ENCODE measurements around the gene ACAD9.
"Not testable (repeated sequence)": the region's sequence is repeated elsewhere in the genome, so short reads cannot be mapped to it uniquely, and the experiment has no call there.

Gene ACAD9

DNA sequence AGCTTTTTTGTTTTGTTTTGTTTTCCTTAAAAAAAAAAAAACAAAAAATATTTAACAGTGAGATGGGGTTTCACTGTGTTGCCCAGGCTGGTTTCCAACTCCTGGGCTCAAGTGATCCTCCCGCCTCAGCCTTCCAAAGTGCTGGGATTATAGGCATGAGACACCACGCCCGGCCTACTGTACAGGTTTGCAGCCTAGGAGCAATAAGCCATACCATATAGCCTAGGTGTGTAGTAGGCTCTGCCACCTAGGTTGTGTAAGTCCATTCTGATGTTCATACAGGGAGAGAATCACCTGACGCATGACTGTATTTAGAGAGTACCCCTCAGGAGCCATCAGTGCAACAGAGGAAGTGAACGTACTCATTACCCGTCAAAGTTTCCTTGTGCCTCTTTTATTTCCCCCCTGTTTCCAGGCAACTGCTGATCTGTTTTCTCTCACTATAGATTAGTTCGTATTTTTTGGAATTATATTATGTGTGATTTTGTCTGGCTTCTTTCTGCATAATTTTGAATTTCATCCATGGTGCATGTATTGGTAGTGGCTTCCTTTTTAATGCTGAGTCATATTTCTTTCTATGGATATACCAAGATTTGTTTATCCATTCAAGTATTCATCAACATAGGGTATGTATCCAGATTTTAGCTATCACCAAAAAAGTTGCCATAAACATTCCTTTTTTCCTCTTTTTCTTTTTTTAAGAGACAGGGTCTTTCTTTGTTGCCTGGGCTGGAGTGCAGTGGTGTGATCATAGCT is 9.9 kb downstream of the ACAD9 start:
- in situ Hi-C loops (cut with MboI; ENCODE audit: low sequenced_read_pairs) = no loop called here

DNA sequence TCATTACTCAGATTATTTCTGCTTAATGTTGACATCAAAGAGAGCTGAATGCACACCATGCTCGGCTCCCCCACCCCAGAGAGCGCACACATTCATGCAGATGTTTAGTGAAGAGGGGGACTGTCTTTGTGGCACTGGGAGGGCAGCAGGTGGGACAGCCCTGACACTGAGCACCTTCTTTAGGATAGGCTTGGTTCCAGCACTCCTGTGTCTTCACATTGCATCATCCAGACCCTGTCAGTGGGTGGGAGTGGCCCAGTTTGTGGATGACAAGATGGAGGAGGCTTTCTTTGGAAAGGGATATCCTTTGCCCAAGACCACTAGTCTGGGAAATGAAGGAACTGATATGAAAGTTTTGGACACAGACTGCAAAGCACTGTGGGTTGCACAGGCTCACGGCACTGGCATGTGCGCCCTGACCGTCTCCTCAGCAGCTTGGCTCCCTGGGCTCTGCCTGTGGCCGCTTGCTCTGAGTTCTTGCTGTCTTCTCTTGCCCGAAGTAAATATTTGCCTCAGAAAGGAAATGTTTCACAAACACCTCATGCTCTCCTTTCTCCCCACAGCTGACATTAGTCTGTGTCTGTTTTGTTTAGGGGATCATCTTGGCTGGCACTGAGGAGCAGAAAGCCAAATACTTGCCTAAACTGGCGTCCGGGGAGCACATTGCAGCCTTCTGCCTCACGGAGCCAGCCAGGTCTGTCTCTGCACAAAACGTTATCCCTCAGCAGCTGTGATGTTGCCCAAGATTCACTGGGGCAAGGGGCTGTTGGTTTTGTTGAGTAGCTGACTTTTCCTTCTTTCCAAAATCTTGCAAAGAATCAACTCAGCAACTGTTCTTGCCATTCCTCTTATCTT is 16.6 kb downstream of the ACAD9 start:
- in situ Hi-C loops (cut with MboI; ENCODE audit: low sequenced_read_pairs) = no loop called here

DNA sequence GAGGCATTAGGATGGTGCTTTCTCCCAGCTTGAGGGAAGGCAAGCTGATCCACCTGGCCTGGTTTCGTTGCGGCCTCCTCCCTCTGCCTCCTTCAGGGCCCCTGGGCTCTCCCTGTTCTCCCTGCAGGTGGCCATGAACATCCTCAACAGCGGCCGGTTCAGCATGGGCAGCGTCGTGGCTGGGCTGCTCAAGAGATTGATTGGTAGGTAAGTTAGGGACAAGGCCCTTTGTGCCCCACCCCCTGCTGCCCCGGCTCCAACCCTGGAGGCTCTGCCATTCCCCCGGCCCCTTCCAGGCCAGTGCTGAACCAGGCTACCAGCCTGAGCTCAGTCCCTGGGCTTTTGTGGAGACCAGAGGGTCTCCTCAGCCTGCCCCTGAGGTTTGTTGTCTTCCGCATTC is 23.0 kb downstream of the ACAD9 start:
- in situ Hi-C loops (cut with MboI; ENCODE audit: low sequenced_read_pairs) = no loop called here

DNA sequence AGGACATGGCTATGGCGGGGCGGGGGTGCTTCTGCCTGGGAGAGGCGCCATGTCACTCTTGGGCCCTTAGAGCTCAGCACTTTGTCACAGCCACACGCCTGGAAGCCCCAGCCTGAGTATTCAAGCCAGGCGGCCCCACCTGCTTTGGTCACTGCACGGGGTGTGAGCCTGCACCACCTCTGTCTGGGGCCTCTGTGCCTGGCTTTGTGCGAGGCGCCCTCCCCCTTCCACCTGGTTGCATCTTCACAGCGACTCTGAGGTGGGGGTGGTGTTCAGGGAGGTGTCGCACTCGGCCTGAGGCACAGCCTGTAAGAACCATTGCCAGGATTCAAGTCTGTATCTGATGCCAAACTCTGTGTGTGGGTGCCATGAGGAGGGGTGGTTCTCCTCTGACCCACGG is 24.1 kb downstream of the ACAD9 start:
- in situ Hi-C loops (cut with MboI; ENCODE audit: low sequenced_read_pairs) = no loop called here

DNA sequence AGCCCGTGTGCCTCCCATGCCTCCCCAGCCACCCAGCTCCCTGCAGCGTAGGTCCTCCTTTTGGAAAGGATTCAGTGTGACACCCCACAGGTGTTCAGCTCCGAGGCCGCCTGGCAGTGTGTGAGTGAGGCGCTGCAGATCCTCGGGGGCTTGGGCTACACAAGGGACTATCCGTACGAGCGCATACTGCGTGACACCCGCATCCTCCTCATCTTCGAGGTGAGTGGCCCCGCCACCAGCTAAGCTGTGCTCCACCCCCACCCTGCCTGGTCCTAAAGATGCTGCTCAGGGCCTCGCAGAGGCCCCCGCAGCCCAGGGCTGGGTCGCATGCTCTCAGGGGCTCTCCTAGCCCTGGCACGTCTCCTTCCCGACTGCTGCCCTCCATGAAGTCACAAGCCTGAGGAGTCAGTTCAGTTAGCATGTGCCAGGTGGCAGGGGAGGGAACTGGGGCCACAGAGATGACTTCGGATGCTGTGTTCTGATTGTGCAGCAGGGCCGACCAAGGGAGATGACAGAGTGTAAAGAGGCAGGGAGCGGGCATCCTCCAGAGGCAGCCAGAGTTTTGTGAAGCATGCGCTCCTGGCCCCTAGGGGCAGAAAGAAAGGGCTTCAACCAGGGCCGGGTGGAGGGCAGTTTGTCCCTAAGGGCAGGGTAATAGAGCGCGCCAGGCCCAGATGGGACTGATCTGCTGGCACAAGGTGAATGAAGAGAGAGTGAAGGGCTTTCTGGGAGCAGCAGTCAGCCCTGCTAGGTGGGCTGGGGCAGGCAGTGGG is 26.8 kb downstream of the ACAD9 start:
- in situ Hi-C loops (cut with MboI; ENCODE audit: low sequenced_read_pairs) = no loop called here

DNA sequence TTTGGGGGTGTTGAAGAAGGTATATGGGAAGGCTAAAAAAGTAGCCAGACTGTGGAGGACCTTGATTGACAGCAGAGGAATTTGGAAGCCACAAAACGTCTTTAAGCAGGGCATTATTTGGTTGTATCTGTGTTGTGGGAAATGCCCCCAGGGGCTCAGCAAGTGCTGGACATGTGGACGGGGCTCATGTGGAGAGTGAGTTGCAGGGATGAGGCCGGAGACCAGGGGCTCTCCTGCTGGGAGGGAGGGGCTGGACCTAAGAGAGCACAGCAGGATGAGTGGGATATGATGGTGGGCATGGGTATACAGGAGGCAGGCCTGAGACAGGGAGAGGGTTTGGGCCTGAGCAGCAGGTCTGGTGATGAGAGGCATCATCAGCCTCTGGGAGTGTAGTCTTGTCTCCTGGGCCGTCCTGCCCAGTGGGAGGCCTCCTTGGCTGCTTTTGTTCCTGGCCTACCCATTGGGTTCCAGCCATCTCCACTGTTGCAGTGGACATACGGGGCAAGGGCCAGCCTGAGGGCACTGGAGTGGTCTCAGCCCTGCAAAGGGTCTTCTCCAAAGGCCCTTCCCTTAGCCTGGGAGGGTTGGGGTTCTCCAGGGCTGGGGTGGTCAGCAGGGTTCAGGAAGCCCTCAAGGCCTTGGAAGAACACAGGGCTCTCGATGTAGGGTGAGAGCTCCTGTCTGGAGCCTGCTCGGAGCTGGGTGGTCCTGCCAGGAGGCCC is 27.5 kb downstream of the ACAD9 start:
- in situ Hi-C loops (cut with MboI; ENCODE audit: low sequenced_read_pairs) = no loop called here

DNA sequence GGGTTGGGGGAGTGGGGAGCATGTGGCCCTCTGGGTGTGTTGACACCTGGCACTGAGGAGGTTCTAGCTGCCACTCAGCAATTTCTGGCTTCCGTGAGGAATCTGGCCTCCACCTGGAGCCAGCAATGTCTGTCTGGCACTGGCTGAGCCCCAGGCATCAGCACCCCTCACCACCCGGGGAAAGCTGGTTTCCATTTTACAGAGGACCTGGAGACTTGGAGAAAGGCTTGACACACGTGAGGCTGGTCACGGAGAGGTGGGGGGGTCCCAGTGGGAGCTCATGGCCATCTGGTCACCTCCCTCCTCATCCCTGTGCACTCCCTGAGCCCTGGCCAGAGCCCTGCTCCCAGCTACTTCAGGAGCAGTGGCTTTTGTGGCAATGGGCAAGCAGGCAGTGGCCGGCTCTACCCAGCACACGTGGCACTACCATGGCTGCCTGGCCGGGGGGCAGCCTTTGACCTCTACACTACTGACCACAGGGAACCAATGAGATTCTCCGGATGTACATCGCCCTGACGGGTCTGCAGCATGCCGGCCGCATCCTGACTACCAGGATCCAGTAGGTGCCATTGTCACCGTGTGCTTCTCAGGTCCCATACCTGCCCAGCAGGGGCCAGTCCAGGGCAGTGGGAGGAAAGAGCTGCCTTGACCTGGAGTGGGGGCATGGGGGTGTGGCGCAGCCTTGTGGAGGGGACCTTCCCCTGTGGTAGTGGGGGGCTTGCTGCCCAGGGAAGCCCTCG is 28.5 kb downstream of the ACAD9 start:
- in situ Hi-C loops (cut with MboI; ENCODE audit: low sequenced_read_pairs) = no loop called here

DNA sequence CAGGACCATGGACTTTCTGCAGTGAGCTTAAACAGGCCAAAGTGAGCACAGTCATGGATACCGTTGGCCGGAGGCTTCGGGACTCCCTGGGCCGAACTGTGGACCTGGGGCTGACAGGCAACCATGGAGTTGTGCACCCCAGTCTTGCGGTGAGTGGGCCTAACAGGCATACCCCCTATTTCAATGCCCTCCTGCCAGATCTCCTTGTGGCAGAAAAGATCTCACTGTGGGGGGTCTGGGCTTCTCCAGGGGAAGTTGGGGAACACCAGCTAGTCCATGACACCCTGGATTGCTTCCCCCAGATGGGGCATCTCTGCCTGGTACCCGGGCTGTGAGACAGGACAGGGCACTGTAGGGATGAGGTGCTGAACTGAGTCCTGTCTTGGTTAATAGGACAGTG is 29.5 kb downstream of the ACAD9 start:
- in situ Hi-C loops (cut with MboI; ENCODE audit: low sequenced_read_pairs) = no loop called here

DNA sequence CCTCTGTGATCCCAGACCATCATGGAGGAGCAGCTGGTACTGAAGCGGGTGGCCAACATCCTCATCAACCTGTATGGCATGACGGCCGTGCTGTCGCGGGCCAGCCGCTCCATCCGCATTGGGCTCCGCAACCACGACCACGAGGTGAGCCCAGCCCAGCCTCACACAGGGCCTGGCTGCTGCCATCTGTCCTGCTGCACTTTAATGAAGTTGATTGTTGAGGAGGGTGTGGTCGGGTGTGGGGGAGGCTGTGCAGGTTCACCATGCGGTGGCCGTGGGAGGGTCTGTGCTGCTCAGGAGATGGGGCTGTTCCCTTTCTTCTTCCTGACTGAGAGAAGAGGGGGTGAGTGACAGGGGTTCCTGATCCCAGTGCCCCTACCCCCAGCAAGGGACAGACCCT is 30.6 kb downstream of the ACAD9 start:
- in situ Hi-C loops (cut with MboI; ENCODE audit: low sequenced_read_pairs) = no loop called here

DNA sequence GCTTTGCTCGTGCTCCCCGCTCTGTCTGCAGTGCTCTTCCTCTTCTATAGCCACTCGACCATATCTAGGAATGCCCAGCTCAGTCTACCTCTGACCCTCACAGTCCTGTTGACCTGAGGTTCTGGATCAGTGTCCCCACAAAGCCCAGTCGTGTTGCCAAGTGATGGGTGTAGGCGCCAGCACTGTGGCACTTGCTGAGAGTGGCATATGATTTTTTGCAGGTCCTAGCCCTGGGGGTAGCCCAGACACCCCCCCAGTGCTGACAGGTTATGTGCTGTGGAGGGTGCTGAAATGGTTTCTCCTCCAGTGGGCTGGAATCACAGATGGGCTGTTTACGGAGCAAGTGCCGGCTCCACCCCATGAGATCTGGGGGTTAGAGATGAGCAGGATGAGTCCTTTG is 32.5 kb downstream of the ACAD9 start:
- in situ Hi-C loops (cut with MboI; ENCODE audit: low sequenced_read_pairs) = no loop called here

DNA sequence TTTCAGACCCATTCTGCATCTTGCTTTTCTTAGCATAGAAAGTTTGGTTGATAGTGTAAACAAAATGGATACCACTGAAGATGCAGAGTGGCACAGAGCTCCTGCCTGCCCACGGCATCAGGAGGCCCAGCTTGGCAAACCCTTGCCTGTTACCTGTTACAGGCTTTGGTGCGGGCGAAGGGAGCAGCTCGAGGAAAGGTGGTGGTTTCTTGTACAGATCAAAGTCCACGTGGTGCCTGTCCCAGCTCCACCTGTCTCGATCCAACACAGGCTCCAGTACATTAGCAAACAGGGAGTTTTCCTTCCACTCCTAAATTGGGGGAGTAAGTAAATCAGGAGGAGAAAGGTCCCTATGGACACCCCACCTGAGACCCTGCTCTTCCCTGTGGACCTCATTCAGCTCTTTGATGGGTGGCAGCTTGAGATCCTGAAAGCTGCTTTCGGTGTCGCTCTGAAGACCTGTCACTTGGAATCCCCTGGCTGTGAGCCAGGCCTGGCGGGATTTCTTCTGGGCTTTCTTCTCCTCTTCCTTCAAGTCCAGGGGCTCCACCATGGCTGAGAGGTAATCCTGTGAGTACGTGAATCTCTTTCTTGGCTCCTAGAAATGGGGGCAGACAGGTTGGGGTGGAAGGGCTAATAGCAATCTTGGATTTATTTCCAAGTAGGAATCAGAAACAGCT is 35.7 kb downstream of the ACAD9 start:
- in situ Hi-C loops (cut with MboI; ENCODE audit: low sequenced_read_pairs) = no loop called here

DNA sequence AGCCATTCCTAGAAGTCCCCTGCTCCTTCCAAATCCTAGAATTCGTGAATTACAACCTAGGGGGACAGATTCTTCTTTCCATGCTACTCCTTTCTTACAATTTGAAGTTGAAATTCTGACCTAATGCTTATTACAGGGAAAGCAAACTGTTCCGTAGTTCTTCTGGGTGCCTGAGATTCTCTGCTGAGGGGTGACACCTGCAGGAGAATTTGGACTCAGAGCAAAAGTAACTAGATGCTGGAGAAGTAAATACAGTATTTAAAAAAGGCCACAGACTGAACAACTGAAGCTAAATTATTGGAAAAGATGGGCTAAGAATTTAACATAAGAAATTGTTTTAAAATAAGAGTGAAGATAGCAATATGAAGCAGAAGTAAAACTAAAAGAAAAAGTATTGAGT is 37.9 kb downstream of the ACAD9 start:
- in situ Hi-C loops (cut with MboI; ENCODE audit: low sequenced_read_pairs) = no loop called here

DNA sequence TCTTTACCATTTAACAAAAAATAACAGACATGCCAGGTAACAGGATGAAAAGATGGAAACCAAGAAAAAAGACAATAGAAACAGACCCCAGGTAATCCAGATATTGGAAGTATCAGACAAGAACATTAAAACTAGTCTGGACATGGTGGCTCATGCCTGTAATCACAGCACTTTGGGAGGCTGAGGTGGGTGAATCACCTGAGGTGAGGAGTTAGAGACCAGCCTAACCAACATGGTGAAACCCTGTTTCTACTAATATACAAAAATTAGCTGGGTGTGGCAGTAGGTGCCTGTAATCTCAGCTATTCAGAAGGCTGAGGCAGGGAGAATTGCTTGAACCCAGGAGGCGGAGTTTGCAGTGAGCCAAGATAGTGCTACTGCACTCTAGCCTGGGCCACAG is 40.6 kb downstream of the ACAD9 start:
- in situ Hi-C loops (cut with MboI; ENCODE audit: low sequenced_read_pairs) = no loop called here

DNA sequence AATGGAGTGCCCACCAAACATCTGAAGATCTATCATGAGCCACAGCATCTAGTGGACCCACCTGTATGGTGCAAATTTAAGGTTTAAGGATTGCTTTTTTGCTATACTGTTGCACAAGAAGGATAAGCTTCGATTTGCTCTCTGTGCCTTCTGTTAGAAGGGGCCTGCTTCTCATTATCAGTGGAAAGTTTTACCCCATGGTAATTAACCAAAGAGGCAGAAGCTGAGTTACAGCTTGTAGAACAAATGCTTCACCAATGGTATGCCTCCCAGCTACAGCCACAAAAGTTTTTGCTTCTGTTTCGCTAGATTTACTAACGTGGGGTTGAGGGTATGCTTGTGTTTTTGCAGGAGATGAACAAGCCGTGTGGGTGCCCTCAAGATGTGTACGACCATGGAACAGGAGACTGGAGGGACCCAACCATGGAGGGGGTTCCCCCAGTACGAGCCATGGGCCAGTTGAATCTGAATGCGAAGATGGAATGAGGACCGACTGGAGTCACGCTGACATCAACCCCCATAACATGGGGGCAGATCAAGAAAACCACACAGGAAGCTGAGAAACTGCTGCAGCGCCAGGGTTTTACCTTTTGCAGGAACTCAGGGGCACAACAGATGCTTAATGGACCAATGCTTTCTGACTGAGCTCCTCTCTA is 43.5 kb downstream of the ACAD9 start:
- in situ Hi-C loops (cut with MboI; ENCODE audit: low sequenced_read_pairs) = no loop called here

DNA sequence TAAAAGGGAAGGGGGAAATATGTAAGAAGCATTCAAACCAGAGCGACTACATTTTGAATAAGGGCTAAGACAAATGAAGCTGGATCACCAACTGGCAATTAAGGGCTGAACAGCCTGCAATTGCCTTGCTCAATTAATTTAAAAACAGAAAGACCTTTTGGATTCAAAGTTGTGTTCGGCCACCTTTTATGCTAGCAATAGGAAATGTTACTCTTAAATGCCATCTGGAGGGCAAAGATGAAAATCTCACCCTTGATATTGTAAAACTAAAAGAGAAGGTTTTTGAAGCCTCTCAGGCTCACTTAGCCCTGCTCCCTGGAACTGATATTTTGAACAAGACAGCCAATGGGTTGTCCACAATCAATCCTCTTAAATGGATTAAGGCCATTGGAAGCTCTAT is 44.2 kb downstream of the ACAD9 start:
- in situ Hi-C loops (cut with MboI; ENCODE audit: low sequenced_read_pairs) = no loop called here

DNA sequence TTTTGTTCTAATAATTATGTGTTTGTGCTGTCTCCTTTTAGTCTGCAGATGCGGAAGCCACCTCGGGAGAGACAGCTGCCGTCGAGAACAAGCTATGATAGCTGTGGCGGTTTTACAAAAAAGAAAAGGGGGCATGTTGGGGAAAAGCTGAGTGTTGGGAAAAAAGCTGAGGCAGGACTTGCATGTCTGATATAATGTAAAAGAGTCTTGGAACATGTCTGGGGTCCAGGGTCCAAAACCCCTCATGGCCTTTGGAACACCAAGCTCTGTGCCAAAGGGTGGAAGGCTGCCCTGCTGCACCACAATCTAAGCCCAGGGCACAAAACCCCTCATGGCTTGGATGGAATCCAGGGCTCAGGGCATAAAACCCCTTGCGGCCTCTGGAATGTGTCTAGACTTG is 44.6 kb downstream of the ACAD9 start:
- in situ Hi-C loops (cut with MboI; ENCODE audit: low sequenced_read_pairs) = not testable (repeated sequence)

DNA sequence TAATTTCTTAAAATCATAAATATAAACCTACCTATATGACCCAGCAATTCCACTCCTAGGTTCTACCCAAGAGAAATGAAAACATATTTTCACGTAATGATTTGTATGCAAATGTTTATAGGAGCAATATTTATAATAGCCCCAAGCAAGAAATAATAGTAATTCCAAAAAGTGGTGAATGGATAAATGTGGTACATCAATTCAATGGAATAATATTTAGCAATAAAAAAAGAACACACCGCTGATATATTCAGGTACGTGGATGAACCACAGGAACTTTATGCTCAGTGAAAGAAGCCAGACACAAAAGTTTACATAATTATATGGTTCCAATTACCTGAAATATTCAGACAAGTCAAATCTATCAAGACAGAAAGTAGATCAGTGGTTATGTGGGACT is 49.9 kb downstream of the ACAD9 start:
- in situ Hi-C loops (cut with MboI; ENCODE audit: low sequenced_read_pairs) = no loop called here

DNA sequence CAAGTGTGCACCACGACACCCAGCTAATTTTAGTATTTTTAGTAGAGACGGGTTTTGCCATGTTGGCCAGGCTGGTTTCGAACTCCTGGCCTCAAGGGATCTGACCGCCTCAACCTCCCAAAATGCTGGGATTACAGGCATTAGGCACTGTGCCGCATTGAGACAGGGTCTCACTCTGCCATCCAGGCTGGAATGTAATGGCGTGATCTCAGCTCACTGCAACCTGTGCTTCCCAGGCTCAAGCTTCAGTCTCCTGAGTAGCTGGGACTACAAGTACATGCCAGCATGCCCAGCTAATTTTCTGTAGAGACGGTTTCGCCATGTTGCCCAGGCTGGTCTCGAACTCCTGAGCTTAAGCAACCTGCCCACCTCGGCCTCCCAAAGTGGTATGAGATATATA is 51.6 kb downstream of the ACAD9 start:
- in situ Hi-C loops (cut with MboI; ENCODE audit: low sequenced_read_pairs) = no loop called here

DNA sequence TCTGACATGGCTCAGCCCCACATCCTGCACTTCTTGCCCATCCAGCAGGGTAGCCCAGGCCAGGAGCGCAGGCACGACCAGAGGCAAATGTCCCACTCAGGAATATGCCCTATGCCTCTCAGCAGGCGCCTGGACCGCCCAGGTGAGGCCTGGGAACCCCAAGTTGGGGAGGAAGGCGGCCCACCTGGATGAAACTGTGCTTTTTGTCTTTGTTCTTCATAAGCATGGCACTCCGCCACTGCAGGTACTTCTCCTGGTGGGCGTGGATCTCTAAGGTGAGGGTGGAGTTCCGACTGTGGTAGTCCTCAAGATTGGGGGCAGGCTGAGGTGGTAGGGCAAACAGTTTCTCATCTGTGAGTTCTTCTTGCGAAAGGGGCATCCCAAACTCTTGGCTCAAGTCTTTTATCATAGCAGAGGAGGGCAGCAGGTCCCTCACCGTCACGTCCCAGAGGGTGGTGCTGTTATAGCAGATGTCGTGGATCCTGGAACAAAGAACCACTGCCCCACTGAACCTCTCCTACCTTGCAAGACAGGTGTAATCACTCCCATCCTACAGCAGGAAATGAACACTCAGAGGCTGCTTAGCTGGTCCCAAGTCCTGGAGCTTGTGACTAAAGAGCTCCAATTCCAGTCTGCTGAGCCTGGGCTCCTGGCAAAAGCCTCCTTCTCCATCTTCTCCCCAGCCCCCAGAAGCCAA is 53.2 kb downstream of the ACAD9 start:
- in situ Hi-C loops (cut with MboI; ENCODE audit: low sequenced_read_pairs) = no loop called here
